ENCODE measurements around the gene PI4KB.

Gene PI4KB

DNA sequence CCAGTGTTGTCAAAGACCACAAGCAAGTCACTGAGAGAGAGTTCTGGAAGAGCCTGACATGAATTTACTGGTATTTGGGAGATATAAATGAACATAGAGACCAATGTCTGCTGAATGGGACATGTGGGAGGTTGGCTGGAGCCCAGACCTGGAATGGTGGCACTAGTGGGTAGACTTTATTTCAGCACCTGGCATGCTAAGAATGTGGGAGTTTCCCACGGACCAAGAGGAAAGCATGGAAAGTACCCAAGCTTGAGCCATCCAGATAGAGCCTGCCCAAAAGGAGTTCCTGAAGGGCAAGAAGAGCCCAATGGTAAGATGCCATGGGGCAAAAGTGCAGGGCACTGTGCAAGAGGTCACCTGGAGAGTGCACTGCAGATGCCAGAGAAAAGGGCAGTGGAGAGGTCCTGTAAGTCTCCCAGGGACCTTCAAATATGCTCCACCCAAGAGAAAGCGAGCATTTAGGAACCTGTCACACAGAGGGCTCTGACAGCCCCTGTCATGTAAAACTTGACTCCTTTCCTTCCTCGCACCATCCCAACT is 53.2 kb downstream of the PI4KB start:
- TF ChIP-seq ELF4 (IDR thresholded peaks at IDR 0.05) (no peak), FOXK2 (IDR thresholded peaks at IDR 0.05) (no peak), SUZ12 (IDR thresholded peaks at IDR 0.05) (no peak), ARNT (IDR thresholded peaks at IDR 0.05) (no peak), HDGF (IDR thresholded peaks at IDR 0.05; ENCODE audit: borderline replicate concordance) (no peak), L3MBTL2 (conservative IDR thresholded peaks at IDR 0.05) (no peak), FOXA1 (IDR thresholded peaks at IDR 0.05) (no peak), BHLHE40 (IDR thresholded peaks at IDR 0.05; ENCODE audit: borderline replicate concordance) (no peak), CTBP1 (IDR thresholded peaks at IDR 0.05; ENCODE audit: borderline replicate concordance) (no peak)
- POLR2A ChIA-PET: no interaction called here
- DNase-seq (ENCODE audit: extremely low spot score): no peak
- CTCF ChIA-PET: no interaction called here

DNA sequence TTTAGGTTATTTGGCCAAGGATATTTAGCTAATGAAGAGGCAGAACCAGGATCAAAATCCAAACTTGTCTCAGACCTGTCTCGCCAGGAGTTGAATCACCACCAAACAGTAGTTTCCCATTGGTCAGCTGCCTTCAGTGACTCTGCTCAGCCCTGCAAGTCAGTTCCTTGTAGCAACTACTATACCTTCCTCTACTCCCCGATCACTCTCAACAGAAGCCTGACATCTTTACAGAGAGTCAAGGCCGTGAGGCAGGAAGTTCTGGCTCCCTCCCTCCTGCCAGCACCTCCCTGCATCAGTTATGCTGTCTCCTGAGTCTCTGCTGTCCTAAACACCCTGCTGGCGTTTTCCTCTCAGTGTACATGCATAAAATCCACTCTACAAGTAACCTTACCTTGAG is 59.5 kb downstream of the PI4KB start:
- TF ChIP-seq ZNF384 (IDR thresholded peaks at IDR 0.05) (no peak), FOXA1 (IDR thresholded peaks at IDR 0.05) (no peak), L3MBTL2 (conservative IDR thresholded peaks at IDR 0.05) (no peak), SP1 (IDR thresholded peaks at IDR 0.05) (no peak), NFRKB (IDR thresholded peaks at IDR 0.05) (no peak), CTBP1 (IDR thresholded peaks at IDR 0.05; ENCODE audit: borderline replicate concordance) (no peak), ELF4 (IDR thresholded peaks at IDR 0.05) (no peak), LEF1 (IDR thresholded peaks at IDR 0.05; ENCODE audit: borderline replicate concordance) (no peak), ARNT (IDR thresholded peaks at IDR 0.05) (no peak), BHLHE40 (IDR thresholded peaks at IDR 0.05; ENCODE audit: borderline replicate concordance) (no peak), FOXM1 (IDR thresholded peaks at IDR 0.05; ENCODE audit: borderline replicate concordance) (no peak), FOXK2 (IDR thresholded peaks at IDR 0.05) (no peak), PKNOX1 (IDR thresholded peaks at IDR 0.05) (no peak), SUZ12 (IDR thresholded peaks at IDR 0.05) (no peak), HDGF (IDR thresholded peaks at IDR 0.05; ENCODE audit: borderline replicate concordance) (no peak), TARDBP (IDR thresholded peaks at IDR 0.05) (no peak)
- ChIA-PET CTCF (no interaction called here), POLR2A (interaction anchor here (1.5 to 3.1 kb wide), 3 partner anchors 10 to 14 kb away, joined by 3 to 13 read pairs (median 9); partner anchors contain the start of genes PSMD4 and ZNF687)
- no peak for DNase-seq (ENCODE audit: extremely low spot score)

GRCh38 chr1:151266821-151267220 is 60.4 kb downstream of the PI4KB start:
- no peak for DNase-seq (ENCODE audit: extremely low spot score)
- no peak for TF ChIP-seq ARNT (IDR thresholded peaks at IDR 0.05)
- TF ChIP-seq FOXK2 (IDR thresholded peaks at IDR 0.05): no peak
- TF ChIP-seq LEF1 (IDR thresholded peaks at IDR 0.05; ENCODE audit: borderline replicate concordance): no peak
- TF ChIP-seq TARDBP (IDR thresholded peaks at IDR 0.05): no peak
- TF ChIP-seq ELF4 (IDR thresholded peaks at IDR 0.05): no peak
- TF ChIP-seq SUZ12 (IDR thresholded peaks at IDR 0.05): no peak
- no peak for TF ChIP-seq PKNOX1 (IDR thresholded peaks at IDR 0.05)
- TF ChIP-seq L3MBTL2 (conservative IDR thresholded peaks at IDR 0.05): no peak
- TF ChIP-seq FOXA1 (IDR thresholded peaks at IDR 0.05): no peak
- TF ChIP-seq HDGF (IDR thresholded peaks at IDR 0.05; ENCODE audit: borderline replicate concordance): no peak
- ChIA-PET CTCF (interaction anchor here (0.6 kb wide), 1 partner anchor 16 kb away, joined by 5 read pairs; no protein-coding TSS in a partner anchor), POLR2A (interaction anchor here (1.5 to 3.1 kb wide), 3 partner anchors 11 to 15 kb away, joined by 3 to 13 read pairs (median 9); partner anchors contain the start of genes PSMD4 and ZNF687)

DNA sequence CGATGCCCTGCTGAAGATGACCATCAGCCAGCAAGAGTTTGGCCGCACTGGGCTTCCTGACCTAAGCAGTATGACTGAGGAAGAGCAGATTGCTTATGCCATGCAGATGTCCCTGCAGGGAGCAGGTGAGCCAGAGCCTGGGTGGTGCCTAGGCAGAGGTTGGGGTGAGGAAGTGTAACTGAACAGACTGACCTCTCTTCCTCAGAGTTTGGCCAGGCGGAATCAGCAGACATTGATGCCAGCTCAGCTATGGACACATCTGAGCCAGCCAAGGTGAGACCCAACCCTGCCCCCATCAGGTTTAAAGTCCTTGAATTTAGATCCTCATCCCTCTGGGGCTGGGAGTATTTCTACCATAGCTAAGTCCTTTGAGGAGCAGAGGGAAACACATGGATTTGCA is 60.9 kb downstream of the PI4KB start:
- POLR2A ChIA-PET: interaction anchor here (1.5 to 3.1 kb wide), 3 partner anchors 11 to 15 kb away, joined by 3 to 13 read pairs (median 9); partner anchors contain the start of genes PSMD4 and ZNF687

GRCh38 chr1:151265446-151266236 is 61.6 kb downstream of the PI4KB start:
- ChIA-PET POLR2A (interaction anchor here (0.9 to 3.1 kb wide), 4 partner anchors 11 to 74 kb away, joined by 3 to 13 read pairs (median 3); partner anchors contain the start of gene PSMD4), CTCF (no interaction called here)
- no peak for DNase-seq (ENCODE audit: extremely low spot score)
- TF ChIP-seq PKNOX1 (IDR thresholded peaks at IDR 0.05): no peak

More for the DNA sequence above, 60.9 kb downstream of the PI4KB start:
- CTCF ChIA-PET: interaction anchor here (0.6 kb wide), 1 partner anchor 16 kb away, joined by 5 read pairs; no protein-coding TSS in a partner anchor
- DNase-seq (ENCODE audit: extremely low spot score): no peak
- TF ChIP-seq ARNT (IDR thresholded peaks at IDR 0.05) (no peak), L3MBTL2 (conservative IDR thresholded peaks at IDR 0.05) (no peak), ELF4 (IDR thresholded peaks at IDR 0.05) (no peak), TARDBP (IDR thresholded peaks at IDR 0.05) (no peak), SP1 (IDR thresholded peaks at IDR 0.05) (no peak)

GRCh38 chr1:151259351-151259750 is 67.9 kb downstream of the PI4KB start:
- ChIA-PET CTCF (no interaction called here), POLR2A (no interaction called here)
- no peak for DNase-seq (ENCODE audit: extremely low spot score)
- TF ChIP-seq NFRKB (IDR thresholded peaks at IDR 0.05) (no peak), FOXK2 (IDR thresholded peaks at IDR 0.05) (no peak), L3MBTL2 (conservative IDR thresholded peaks at IDR 0.05) (no peak), PKNOX1 (IDR thresholded peaks at IDR 0.05) (no peak), SUZ12 (IDR thresholded peaks at IDR 0.05) (no peak), ZNF384 (IDR thresholded peaks at IDR 0.05) (no peak), CTBP1 (IDR thresholded peaks at IDR 0.05; ENCODE audit: borderline replicate concordance) (no peak), HDGF (IDR thresholded peaks at IDR 0.05; ENCODE audit: borderline replicate concordance) (no peak), SP1 (IDR thresholded peaks at IDR 0.05) (no peak), LEF1 (IDR thresholded peaks at IDR 0.05; ENCODE audit: borderline replicate concordance) (no peak)
